Right lobe of liver (tissue), 6 donors: ENCODE measurements around the gene HLA-DRB1. TPM values are rescaled to one million over a fixed set of nuclear protein-coding genes. Genes with fewer than 3 reads are reported as not detected.

Experiments used
- ATAC-seq, 4 donors: fragments of 200-7000 bp; cut with Tn5 transposase; one replicate each; pipeline ENCODE4 v1.9.1; 2020; ENCODE audit warnings: mild to moderate bottlenecking in 4 of 4, moderate library complexity in 4 of 4
- DNase-seq, 3 donors: peaks; one replicate each; pipeline ENCODE4 v3.0.0-alpha.2; 2020
- H3K27ac ChIP-seq, 3 donors: fragments of 200-600 bp; one replicate each; pipeline ENCODE4 v1.8.0; 2022
- H3K27me3 ChIP-seq, 2 donors: fragments of 200-600 bp; one replicate each; pipeline ENCODE4 v1.8.0; 2022
- H3K36me3 ChIP-seq, 4 donors: fragments of 200-600 bp; sonication (generic) in 1 of 4; one replicate each; pipeline versions ENCODE4 v1.5.1 to v1.8.0; 2017 to 2022; ENCODE audit warnings: control low read depth in 1 of 4
- H3K4me1 ChIP-seq, 4 donors: fragments of 200-600 bp; sonication (generic) in 1 of 4; one replicate each; pipeline versions ENCODE4 v1.5.1 to v1.8.0; 2017 to 2022; ENCODE audit warnings: control low read depth in 1 of 4
- H3K4me3 ChIP-seq, 3 donors: fragments of 200-600 bp; one replicate each; pipeline ENCODE4 v1.8.0; 2022
- H3K9me3 ChIP-seq, 4 donors: fragments of 200-600 bp; sonication (generic) in 1 of 4; one replicate each; pipeline versions ENCODE4 v1.5.1 to v1.8.0; 2017 to 2022; ENCODE audit warnings: control low read depth in 1 of 4
- CTCF ChIP-seq, 4 donors: fragments of 200-600 bp in 3 of 4; fragments of 450-650 bp in 1 of 4; IDR thresholded peaks; one replicate each; pipeline versions ENCODE4 v1.5.1 to v1.8.0; 2016 to 2022; ENCODE audit warnings: antibody characterized with exemption in 4 of 4, mild to moderate bottlenecking in 2 of 4
- POLR2A ChIP-seq: fragments of 450-650 bp; IDR thresholded peaks from one replicate; pipeline ENCODE4 v1.6.1; 2017; ENCODE audit warnings: antibody characterized with exemption, mild to moderate bottlenecking
- WGBS: methylation state at CpG from one replicate; pipeline ENCODE4 v1.1.6; 2018; ENCODE audit warnings: low coverage, low lambda C conversion rate; ENCODE audit not compliant: insufficient coverage; ENCODE audit errors: missing lambda C conversion rate; 5-methylcytosine and 5-hydroxymethylcytosine counted together
- intact Hi-C, 2 donors: fragments of 100-400 bp; cut with DNase I; formaldehyde crosslinking; loops; one replicate each; pipeline versions ENCODE4 v1.11.2 to v1.14.1; 2022
- total RNA-seq, 6 experiments: library from RNA; depleted of rRNA in 2 of 6; stranded (reverse); fragments of >200 nt in 2 of 6; fragmentation: NEBNext Ultra II Directional in 3 of 6; extraction: Animal tissue kit (Norgen Biotek cat#: 25700) in 3 of 6; gene quantifications; one replicate each; pipeline versions ENCODE4 v1.1.0 to v1.2.4, GENCODE V29; 2016 to 2023
- donor health status: DM: no; HTN: yes; CAD: no.
- donor health status: DM: no; HTN: no; CAD: no.
- donor health status: DM: no; HTN: no; CAD: no.
- donor health status: DM: no; HTN: yes; CAD: no.
- donor health status: DM: no; HTN: yes; CAD: no.

HLA-DRB1 gene
- total RNA-seq, 6 experiments from 2014 or later: 8.3 to 52.8 (median 23.6) TPM

GRCh38 chr6:32617751-32618150 lies 28.1 kb upstream of the HLA-DRB1 start:
- no peaks in the 10 kb centered on the region for H3K9me3 ChIP-seq
- no peak for ATAC-seq
- no peaks in the 10 kb centered on the region for H3K36me3 ChIP-seq
- H3K27me3 ChIP-seq: no peaks in the 10 kb centered on the region
- H3K4me1 ChIP-seq: no peaks in the 10 kb centered on the region
- no peak overlapping the region for H3K27ac ChIP-seq
- H3K4me3 ChIP-seq: no peak overlapping the region
- DNase-seq: no peak
- 56% methylated on average over 1 of the region's 1 CpG for WGBS
- intact Hi-C loops: no loop called here
- no peak for TF ChIP-seq CTCF (IDR thresholded peaks at IDR 0.05)
- no peak for TF ChIP-seq POLR2A

GRCh38 chr6:32615885-32616532 lies 26.4 kb upstream of the HLA-DRB1 start:
- ATAC-seq (no peak), DNase-seq (no peak)
- no peak overlapping the region for H3K4me3 ChIP-seq
- intact Hi-C loops: no loop called here
- 26% methylated on average over 3 of the region's 3 CpGs for WGBS
- no peaks in the 10 kb centered on the region for H3K27me3 ChIP-seq
- H3K4me1 ChIP-seq: no peaks in the 10 kb centered on the region
- no peak for TF ChIP-seq CTCF (IDR thresholded peaks at IDR 0.05)
- TF ChIP-seq POLR2A: no peak
- no peaks in the 10 kb centered on the region for H3K36me3 ChIP-seq
- H3K27ac ChIP-seq: no peak overlapping the region
- no peaks in the 10 kb centered on the region for H3K9me3 ChIP-seq

- H3K27ac ChIP-seq: no peak overlapping the region
- no peaks in the 10 kb centered on the region for H3K4me1 ChIP-seq
- H3K36me3 ChIP-seq: no peaks in the 10 kb centered on the region
- H3K27me3 ChIP-seq: no peaks in the 10 kb centered on the region
- no peak for DNase-seq
- TF ChIP-seq POLR2A: no peak
- no peak for TF ChIP-seq CTCF (IDR thresholded peaks at IDR 0.05)
- no peak overlapping the region for H3K4me3 ChIP-seq
- intact Hi-C loops: no loop called here
- WGBS: 0% methylated on average over 1 of the region's 1 CpG
- H3K9me3 ChIP-seq: no peaks in the 10 kb centered on the region
- ATAC-seq: no peak
Observed at GRCh38 chr6:32614366-32615081, 24.9 kb upstream of the HLA-DRB1 start.

- intact Hi-C loops: no loop called here
- H3K27ac ChIP-seq: no peak overlapping the region
- no peak for ATAC-seq
Observed at GRCh38 chr6:32613475-32613874, 23.8 kb upstream of the HLA-DRB1 start.

More at GRCh38 chr6:32613475-32613874, 23.8 kb upstream of the HLA-DRB1 start:
- DNase-seq: no peak
- TF ChIP-seq CTCF (IDR thresholded peaks at IDR 0.05) (no peak), POLR2A (no peak)
- no peaks in the 10 kb centered on the region for H3K36me3 ChIP-seq
- 6% methylated on average over 6 of the region's 6 CpGs for WGBS
- H3K4me3 ChIP-seq: no peak overlapping the region
- H3K9me3 ChIP-seq: no peaks in the 10 kb centered on the region
- H3K27me3 ChIP-seq: no peaks in the 10 kb centered on the region
- H3K4me1 ChIP-seq: no peaks in the 10 kb centered on the region
